ENCODE measurements around the gene RNF227. TPM values are rescaled to one million over a fixed set of nuclear protein-coding genes. Genes with fewer than 3 reads are reported as not detected.

Gene RNF227
- total and polyA plus RNA-seq, 9 donors = 2.7 to 16.5 (median 5.2) TPM

- H3K9me3 ChIP-seq = no peaks in the 10 kb centered on the region
- H3K27ac ChIP-seq = peak overlapping the region; percentile 95 to 98
- no peaks in the 10 kb centered on the region for H3K36me3 ChIP-seq
- TF ChIP-seq POLR2A (IDR thresholded peaks at IDR 0.05) = no peak
- TF ChIP-seq, protein P1, sequence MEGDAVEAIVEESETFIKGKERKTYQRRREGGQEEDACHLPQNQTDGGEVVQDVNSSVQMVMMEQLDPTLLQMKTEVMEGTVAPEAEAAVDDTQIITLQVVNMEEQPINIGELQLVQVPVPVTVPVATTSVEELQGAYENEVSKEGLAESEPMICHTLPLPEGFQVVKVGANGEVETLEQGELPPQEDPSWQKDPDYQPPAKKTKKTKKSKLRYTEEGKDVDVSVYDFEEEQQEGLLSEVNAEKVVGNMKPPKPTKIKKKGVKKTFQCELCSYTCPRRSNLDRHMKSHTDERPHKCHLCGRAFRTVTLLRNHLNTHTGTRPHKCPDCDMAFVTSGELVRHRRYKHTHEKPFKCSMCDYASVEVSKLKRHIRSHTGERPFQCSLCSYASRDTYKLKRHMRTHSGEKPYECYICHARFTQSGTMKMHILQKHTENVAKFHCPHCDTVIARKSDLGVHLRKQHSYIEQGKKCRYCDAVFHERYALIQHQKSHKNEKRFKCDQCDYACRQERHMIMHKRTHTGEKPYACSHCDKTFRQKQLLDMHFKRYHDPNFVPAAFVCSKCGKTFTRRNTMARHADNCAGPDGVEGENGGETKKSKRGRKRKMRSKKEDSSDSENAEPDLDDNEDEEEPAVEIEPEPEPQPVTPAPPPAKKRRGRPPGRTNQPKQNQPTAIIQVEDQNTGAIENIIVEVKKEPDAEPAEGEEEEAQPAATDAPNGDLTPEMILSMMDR (IDR thresholded peaks at IDR 0.05) = peak; percentile 30 to 63 (median 62)
- TF ChIP-seq EP300 (IDR thresholded peaks at IDR 0.05) = no peak
- WGBS, 3 donors = 14 to 17% (median 15%) methylated on average over 11 of the region's 11 CpGs
- peaks cover 18% of the 10 kb centered on the region for H3K4me1 ChIP-seq (ENCODE audit: insufficient read depth)
- H3K4me3 ChIP-seq = peak overlapping the region; percentile 9
- peak; percentile 90 to 97 (median 93) for DNase-seq
- H3K27me3 ChIP-seq = no peaks in the 10 kb centered on the region
- intact Hi-C loops (cut with DNase I) = no loop called here
These were observed 26.7 kb downstream of the RNF227 start for GRCh38 chr17:7889166-7889955.

DNA sequence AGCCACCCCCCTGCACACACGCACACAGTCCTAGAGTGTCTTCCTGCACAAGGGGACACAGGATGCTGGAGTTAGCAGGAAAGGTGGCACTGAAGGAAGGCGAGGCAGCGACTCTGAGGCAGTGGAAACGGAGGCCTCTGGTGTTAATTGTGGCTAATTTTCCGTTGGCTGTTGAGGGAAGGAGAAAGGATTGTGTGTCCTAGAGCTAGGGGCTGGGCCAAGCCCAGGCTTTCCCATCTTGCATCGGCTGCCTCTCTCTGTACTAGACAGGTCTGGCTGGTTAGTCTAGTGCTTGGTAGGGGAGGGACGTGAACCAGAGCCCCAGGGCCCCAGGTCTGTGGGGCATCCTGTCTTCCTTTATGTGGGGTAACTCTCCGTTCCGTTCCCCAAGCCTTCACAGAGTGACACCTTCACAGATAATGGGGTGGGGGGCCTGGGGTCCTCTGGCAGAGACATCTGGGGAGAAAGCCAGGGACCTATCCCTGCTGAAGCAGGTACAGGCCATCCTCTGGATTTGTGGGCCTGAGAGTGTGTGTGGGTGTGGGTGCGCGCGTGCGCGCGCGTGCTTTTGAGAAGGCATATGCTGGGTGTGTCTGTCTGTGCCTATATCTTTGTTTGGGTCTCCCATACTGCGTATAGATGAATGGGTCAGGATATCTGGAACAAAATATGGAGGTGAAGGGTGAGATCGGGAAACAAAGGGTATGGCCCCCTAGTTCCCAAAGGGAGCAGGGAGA is 27.7 kb downstream of the RNF227 start, which contains the start of gene CHD3:
Gene CHD3, plus strand, starts transcription at position 606 of the 737 bp plus-strand sequence. CDS start 212 bp downstream, outside the sequence.
- Histone ChIP-seq H3K36me3 (no peaks in the 10 kb centered on the region), H3K27ac (peak within 1 kb of the TSS; percentile 95 to 98), H3K9me3 (no peaks in the 10 kb centered on the region), H3K27me3 (no peaks in the 10 kb centered on the region), H3K4me3 (peak within 1 kb of the TSS; percentile 75), H3K4me1 (ENCODE audit: insufficient read depth) (peaks cover 18% of the 10 kb centered on the region)
- TF ChIP-seq, protein P1 (IDR thresholded peaks at IDR 0.05) = no peak
- TF ChIP-seq POLR2A (IDR thresholded peaks at IDR 0.05) (no peak), EP300 (IDR thresholded peaks at IDR 0.05) (no peak)
- peak in 2 of 5 donors; percentile 33 to 49 for DNase-seq
- WGBS, 3 donors = 39 to 42% (median 41%) methylated on average over 18 of the region's 18 CpGs
- intact Hi-C loops (cut with DNase I) = no loop called here

- intact Hi-C loops (cut with DNase I) = no loop called here
- Histone ChIP-seq H3K4me3 (peak overlapping the region; percentile 75), H3K27me3 (no peaks in the 10 kb centered on the region), H3K27ac (peak overlapping the region; percentile 95 to 98), H3K36me3 (no peaks in the 10 kb centered on the region), H3K4me1 (ENCODE audit: insufficient read depth) (peaks cover 18% of the 10 kb centered on the region), H3K9me3 (no peaks in the 10 kb centered on the region)
- WGBS, 3 donors = 0 to 1% (median 1%) methylated on average over 35 of the region's 35 CpGs
- DNase-seq = peak; percentile 89 to 93 (median 92)
- TF ChIP-seq EP300 (IDR thresholded peaks at IDR 0.05) (no peak), POLR2A (IDR thresholded peaks at IDR 0.05) (no peak)
- TF ChIP-seq, protein P1 (IDR thresholded peaks at IDR 0.05) = no peak
These were observed 28.5 kb downstream of the RNF227 start for GRCh38 chr17:7887482-7888183.

- Histone ChIP-seq H3K4me1 (ENCODE audit: insufficient read depth) (peaks cover 18% of the 10 kb centered on the region), H3K27me3 (no peaks in the 10 kb centered on the region), H3K9me3 (no peaks in the 10 kb centered on the region), H3K4me3 (peak overlapping the region; percentile 75), H3K27ac (peak overlapping the region; percentile 95 to 98), H3K36me3 (no peaks in the 10 kb centered on the region)
- DNase-seq = no peak
- TF ChIP-seq, protein P1 (IDR thresholded peaks at IDR 0.05) = peak in 1 of 3 donors; percentile 9
- TF ChIP-seq EP300 (IDR thresholded peaks at IDR 0.05) (no peak), POLR2A (IDR thresholded peaks at IDR 0.05) (no peak)
- intact Hi-C loops (cut with DNase I) = no loop called here
- WGBS, 3 donors = 1% methylated on average over 8 of the region's 8 CpGs
These were observed 29.0 kb downstream of the RNF227 start for GRCh38 chr17:7887038-7887481.
